ENCODE results near the gene USH2A.

- TF ChIP-seq POLR2A (IDR thresholded peaks at IDR 0.05), result no peak
- TF ChIP-seq CTCF (IDR thresholded peaks at IDR 0.05), result no peak
Observed at GRCh38 chr1:216086678-216087077, 336.6 kb downstream of the USH2A start.
